Fibroblast of skin of right biceps (primary cell): ENCODE results near the gene TSPYL4.
"Not testable (repeated sequence)": the region's sequence is repeated elsewhere in the genome, so short reads cannot be mapped to it uniquely, and the experiment has no call there.

Experiments
- DNase-seq: peaks from one replicate; pipeline ENCODE4 v3.0.0-alpha.2; 2013

TSPYL4 gene

GRCh38 chr6:116253505-116254296 lies at the start of gene TSPYL4:
Gene TSPYL4, minus strand, starts transcription at chr6:116254075. Its CDS starts 67 bp downstream, at chr6:116254008.
- DNase-seq: peak; percentile 98

- DNase-seq: no peak
Observed at GRCh38 chr6:116301104-116301503, 47.2 kb upstream of the TSPYL4 start.

- no peak for DNase-seq
Observed at GRCh38 chr6:116300566-116300965, 46.7 kb upstream of the TSPYL4 start.

- no peak for DNase-seq
Observed at GRCh38 chr6:116298973-116299372, 45.1 kb upstream of the TSPYL4 start.

GRCh38 chr6:116298273-116298672 lies 44.4 kb upstream of the TSPYL4 start:
- no peak for DNase-seq

DNA sequence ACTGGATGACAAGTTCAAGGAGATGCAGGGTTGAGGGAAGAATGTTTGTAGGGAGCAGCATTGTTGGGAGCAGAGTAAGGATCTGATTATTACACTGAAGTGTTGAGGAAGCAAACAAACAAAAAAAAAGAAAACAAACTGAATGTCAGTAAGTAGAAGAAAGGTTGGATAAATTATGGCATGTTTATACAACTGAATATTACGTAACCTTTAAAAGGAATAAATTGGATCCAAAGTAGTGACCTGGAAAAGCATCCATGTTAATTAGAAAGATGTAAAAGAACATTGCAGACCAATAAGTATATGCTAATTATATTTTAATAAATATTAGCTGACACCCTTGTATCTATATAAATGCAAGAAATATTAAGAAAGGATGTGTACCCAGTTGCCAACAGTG lies 38.7 kb upstream of the TSPYL4 start:
- DNase-seq: no peak

GRCh38 chr6:116291701-116292396 lies 38.0 kb upstream of the TSPYL4 start:
- peak; percentile 36 for DNase-seq

- DNase-seq: no peak
Observed at GRCh38 chr6:116290799-116291198, 36.9 kb upstream of the TSPYL4 start.

GRCh38 chr6:116289876-116290275 lies 36.0 kb upstream of the TSPYL4 start:
- no peak for DNase-seq

DNA sequence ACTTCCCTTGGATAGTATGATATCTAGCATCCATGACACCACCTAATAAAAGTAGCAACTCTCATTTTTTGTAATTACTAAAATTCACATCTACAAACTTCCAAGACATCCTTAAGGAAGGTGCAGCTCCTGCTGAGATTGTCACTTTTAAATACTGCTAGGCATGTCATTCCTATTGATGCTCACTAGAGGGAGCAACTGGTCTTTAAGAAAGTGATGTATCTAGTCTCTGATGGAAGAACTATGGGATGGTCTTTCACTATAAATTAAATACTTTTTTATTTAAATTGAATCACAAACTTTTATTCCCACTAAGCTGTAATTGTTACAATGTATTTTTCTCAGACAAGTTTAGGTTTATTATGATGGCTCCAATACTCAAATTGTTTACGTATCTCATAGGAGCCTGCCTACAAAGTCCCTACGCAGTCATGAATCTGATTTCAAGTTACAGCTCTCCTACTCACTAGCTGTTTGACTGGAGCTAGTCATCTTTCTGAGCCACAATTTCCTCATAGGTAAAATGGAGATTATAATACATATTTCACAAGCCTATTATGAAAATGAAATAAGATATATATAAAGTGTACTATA lies 33.9 kb upstream of the TSPYL4 start:
- DNase-seq: peak; percentile 59

DNA sequence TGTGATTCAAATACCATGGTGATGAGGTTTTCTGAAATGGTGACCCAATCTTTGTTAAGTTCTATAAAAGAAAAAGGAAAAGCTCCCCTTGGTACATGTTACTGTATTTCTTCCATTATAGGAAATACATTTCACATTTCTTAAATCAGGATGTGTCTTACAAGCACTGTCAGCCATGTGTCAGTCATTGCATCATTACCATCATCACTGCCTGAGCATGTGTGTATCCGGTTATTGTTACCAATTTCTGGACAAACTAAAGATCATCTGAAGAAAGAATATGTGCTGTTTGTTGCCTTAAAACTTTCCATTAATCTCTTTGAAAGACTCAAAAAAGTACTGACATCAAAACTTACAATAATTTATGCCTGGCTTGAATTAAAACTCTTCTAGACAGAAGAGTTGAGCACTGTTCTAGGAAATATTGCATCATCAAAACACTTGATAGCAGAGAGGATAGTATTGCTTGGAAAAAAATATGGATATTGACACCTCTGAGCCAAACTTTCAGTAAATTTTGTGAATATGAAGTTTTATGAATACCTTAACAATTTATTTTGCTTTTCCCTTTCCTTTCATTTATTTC lies 33.0 kb upstream of the TSPYL4 start:
- DNase-seq: no peak

DNA sequence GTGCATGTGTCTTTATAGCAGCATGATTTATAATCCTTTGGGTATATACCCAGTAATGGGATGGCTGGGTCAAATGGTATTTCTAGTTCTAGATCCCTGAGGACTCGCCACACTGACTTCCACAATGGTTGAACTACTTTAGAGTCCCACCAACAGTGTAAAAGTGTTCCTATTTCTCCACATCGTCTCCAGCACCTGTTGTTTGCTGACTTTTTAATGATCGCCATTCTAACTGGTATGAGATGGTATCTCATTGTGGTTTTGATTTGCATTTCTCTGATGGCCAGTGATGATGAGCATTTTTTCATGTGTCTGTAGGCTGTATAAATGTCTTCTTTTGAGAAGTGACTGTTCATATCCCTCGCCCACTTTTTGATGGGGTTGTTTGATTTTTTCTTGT lies 31.1 kb upstream of the TSPYL4 start:
- not testable (repeated sequence) for DNase-seq

GRCh38 chr6:116283191-116283590 lies 29.3 kb upstream of the TSPYL4 start:
- DNase-seq: no peak

DNA sequence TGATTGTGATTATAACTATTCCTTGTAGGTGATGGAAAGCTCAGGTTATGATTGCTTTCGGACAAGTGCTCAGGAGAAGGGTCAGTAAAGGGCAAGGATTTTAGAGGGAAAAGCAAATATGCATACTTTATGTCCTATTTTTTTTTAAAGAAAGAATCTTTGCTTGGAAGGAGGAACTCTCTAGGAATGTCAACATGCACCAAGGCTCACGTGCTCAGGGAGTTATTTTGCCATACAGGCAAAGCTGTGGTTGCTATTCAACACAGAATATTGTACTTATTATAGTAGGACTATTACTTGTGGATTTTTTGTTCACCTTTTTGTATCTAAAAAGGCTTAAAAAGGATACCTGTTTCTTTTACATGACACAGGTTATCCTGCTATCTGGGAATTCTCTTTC lies 28.8 kb upstream of the TSPYL4 start:
- no peak for DNase-seq

DNA sequence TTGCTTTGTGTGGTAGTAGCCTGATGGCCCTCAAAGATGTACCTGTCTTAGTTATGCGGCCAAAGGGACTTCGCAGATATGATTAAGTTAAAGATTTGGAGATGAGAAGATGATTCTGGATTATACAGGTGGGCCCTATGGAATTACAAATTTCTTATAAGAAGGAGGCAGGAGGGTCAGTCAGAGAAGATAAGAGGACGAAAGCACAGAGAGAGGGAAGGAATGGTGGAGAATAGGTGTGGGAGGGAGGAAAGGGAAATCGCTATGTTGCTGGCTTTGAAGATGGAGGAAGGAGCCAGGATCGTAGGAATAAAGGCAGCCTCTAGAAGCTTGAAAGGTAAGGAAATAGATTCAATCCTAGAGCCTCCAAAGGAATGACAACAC lies 27.1 kb upstream of the TSPYL4 start:
- no peak for DNase-seq

DNA sequence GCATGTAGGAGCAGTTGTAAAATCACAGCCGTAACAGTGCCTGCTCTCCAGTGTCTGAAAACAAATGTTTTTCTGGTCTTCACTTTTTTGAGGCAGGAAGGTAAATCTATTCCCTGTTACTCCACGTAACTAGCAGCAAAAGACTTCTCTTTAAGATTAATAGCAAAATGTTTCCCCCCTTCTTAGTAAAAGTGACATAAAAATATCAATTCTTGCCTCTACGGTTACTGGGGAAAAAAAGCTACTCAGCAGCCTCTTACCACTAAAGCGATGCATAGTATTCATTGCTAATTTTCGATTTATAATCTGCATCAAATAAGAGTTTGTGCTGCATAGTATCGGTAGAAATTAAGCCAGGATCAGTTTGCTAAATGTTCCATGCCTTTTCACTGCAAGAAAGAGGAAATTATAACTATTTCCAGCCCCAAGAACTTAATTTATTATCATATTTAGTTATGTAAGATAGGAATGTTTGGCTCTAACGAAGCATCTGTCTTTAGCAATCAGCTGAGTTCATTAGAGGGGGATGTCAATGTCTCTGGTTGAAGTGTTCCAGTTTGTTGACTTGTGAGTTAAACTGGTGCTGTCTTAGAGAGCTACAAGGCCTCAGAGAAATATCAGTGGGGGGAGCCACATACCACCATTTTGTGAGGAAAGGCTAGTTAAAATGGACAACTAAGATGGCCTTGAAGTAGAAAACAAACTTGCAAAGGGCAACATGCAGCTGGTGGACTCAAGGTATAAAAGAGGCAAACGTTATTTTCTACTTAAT lies 26.5 kb upstream of the TSPYL4 start:
- DNase-seq: no peak

- DNase-seq: peak; percentile 97
Observed at GRCh38 chr6:116279232-116280160, 25.6 kb upstream of the TSPYL4 start, which contains the start of gene TSPYL1. Gene TSPYL1, minus strand, starts transcription at chr6:116279930. Its CDS starts 100 bp downstream, at chr6:116279830.

GRCh38 chr6:116278854-116279231 lies 25.0 kb upstream of the TSPYL4 start:
- DNase-seq: no peak

DNA sequence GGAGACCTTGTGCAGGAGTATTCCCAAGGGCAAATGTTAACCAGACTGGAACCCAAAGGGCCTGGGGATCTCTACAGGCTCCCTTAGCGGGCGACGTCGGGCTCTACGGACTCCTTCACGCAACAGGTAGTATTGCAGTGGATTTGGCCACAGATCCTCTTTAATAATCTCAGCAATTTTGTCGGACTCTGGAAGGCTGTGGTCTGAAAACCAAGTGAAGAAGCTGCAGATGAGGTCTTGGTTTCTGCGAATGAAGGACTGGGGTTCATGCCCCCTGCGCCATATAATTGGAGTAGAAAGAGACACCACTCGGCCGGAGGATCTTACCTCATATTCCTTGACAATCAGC lies 24.6 kb upstream of the TSPYL4 start:
- no peak for DNase-seq

GRCh38 chr6:116277124-116277523 lies 23.2 kb upstream of the TSPYL4 start:
- DNase-seq: no peak

GRCh38 chr6:116271149-116271708 lies 17.4 kb upstream of the TSPYL4 start:
- DNase-seq: no peak
